GM19025 (cell line): ENCODE results near the gene HOXA5.

Experiments used
- ATAC-seq: cut with Tn5 transposase; IDR thresholded peaks from one replicate; pipeline ENCODE4 v1.9.1; 2021; ENCODE audit warnings: mild to moderate bottlenecking, low read depth, moderate library complexity; ENCODE audit not compliant: unreplicated experiment

Gene HOXA5

GRCh38 chr7:27182861-27183681 is 39.6 kb upstream of the HOXA5 start:
- ATAC-seq = no peak

GRCh38 chr7:27182285-27182841 is 38.9 kb upstream of the HOXA5 start:
- no peak for ATAC-seq

GRCh38 chr7:27181795-27182275 is 38.4 kb upstream of the HOXA5 start:
- no peak for ATAC-seq

GRCh38 chr7:27180431-27181420 is 37.2 kb upstream of the HOXA5 start:
- ATAC-seq = no peak

- no peak for ATAC-seq
Measured at GRCh38 chr7:27179503-27180430, 36.3 kb upstream of the HOXA5 start.

GRCh38 chr7:27179030-27179429 is 35.5 kb upstream of the HOXA5 start:
- ATAC-seq = no peak

- ATAC-seq = no peak
Measured at GRCh38 chr7:27178366-27178765, 34.9 kb upstream of the HOXA5 start.

- ATAC-seq = no peak
Measured at GRCh38 chr7:27177795-27178320, 34.4 kb upstream of the HOXA5 start.

- ATAC-seq = no peak
Measured at GRCh38 chr7:27176962-27177794, 33.7 kb upstream of the HOXA5 start.

GRCh38 chr7:27176524-27176845 is 33.0 kb upstream of the HOXA5 start:
- ATAC-seq = no peak

GRCh38 chr7:27175626-27176523 is 32.4 kb upstream of the HOXA5 start:
- no peak for ATAC-seq

- no peak for ATAC-seq
Measured at GRCh38 chr7:27174874-27175625, 31.6 kb upstream of the HOXA5 start.

- no peak for ATAC-seq
Measured at GRCh38 chr7:27173956-27174873, 30.7 kb upstream of the HOXA5 start, which contains the start of gene HOXA10. Gene HOXA10 (minus strand): TSS chr7:27174320. CDS start chr7:27174306, 14 bp downstream.

- ATAC-seq = no peak
Measured at GRCh38 chr7:27173511-27173955, 30.1 kb upstream of the HOXA5 start.

- no peak for ATAC-seq
Measured at GRCh38 chr7:27172823-27173510, 29.5 kb upstream of the HOXA5 start.
